ENCODE results near the gene PLEKHJ1.

Gene PLEKHJ1

DNA sequence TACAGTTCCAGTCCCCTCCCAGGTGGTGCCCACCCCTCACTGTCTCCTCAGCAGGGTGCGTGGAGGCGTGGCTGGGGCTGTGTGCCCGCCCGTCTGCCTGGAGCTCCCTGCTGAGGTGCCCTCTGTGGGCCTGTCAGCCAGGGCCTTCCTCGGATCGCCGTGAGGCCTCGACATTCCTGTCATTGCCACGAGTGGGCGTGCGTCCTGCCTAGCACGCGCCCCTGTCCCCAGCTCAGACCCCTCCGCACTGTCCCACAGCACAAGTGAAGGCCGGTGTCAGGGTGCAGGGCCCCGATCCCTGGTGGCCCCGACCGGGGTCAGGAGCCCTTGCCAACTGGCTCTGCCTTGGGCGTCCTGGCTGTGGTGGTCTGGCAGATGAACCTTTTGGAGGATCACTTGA, 40.2 kb downstream of the PLEKHJ1 start:
- DNase-seq (ENCODE audit: insufficient read length) (no peak), FAIRE-seq (no peak)
- TF ChIP-seq POLR2A (IDR thresholded peaks at IDR 0.05; ENCODE audit: low read depth, low read length), result no peak
- no peak for TF ChIP-seq TAF1 (IDR thresholded peaks at IDR 0.05; ENCODE audit: borderline replicate concordance, low read depth, low read length)
- no peak for TF ChIP-seq POLR2AphosphoS5 (IDR thresholded peaks at IDR 0.05; ENCODE audit: low read depth, low read length)

DNA sequence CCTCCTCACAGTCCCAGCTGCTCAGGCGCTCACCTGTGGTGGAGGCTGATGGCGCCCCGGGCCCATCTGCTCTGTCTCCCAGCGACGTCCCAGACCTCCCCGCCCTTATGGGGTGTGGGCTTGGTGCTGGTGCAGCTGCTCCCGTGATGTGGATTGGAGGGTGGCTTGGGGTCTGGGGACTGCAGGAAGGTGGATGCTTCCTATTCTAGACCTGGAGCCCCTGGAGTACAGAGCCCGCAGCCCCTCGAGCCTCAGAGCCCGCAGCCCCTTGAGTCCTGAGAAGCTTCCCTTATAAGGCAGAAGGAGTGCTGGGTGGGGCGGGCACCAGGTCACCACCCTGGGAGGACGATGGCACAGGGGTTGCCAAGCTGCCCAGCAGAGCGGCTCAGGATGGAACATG, 40.8 kb downstream of the PLEKHJ1 start:
- TF ChIP-seq POLR2A (IDR thresholded peaks at IDR 0.05; ENCODE audit: low read depth, low read length) (no peak), POLR2AphosphoS5 (IDR thresholded peaks at IDR 0.05; ENCODE audit: low read depth, low read length) (no peak), TAF1 (IDR thresholded peaks at IDR 0.05; ENCODE audit: borderline replicate concordance, low read depth, low read length) (no peak)
- no peak for DNase-seq (ENCODE audit: insufficient read length)
- no peak for FAIRE-seq

DNA sequence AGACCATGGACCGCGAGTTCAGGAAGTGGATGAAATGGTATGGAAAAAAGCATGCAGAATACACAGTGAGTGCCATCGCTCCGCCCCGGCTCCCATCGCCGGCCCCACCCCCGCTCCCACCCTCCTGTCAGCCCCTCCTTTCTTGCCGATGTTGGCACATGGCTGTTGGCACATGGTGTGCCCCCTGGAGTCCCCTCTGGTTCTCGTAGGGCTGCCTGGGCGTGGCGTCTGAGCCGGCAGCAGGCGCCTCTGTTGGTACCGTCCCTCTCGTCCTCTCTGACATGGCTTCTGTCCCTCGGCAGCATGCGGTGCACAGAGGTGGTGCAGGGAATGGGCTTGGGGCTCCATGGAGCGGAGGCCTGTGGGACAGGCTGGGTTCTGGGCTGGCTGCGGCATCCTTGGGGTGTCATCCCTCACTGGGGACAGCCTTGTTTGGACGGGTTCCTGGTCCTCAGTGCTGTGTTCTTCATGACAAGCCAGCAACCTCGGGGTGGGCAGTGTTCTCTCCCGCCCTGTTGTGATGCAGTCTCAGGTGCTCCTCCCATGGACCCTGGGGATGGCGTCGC, 41.5 kb downstream of the PLEKHJ1 start:
- DNase-seq (ENCODE audit: insufficient read length) (no peak), FAIRE-seq (no peak)
- TF ChIP-seq POLR2A (IDR thresholded peaks at IDR 0.05; ENCODE audit: low read depth, low read length) (no peak), TAF1 (IDR thresholded peaks at IDR 0.05; ENCODE audit: borderline replicate concordance, low read depth, low read length) (no peak), POLR2AphosphoS5 (IDR thresholded peaks at IDR 0.05; ENCODE audit: low read depth, low read length) (no peak)

DNA sequence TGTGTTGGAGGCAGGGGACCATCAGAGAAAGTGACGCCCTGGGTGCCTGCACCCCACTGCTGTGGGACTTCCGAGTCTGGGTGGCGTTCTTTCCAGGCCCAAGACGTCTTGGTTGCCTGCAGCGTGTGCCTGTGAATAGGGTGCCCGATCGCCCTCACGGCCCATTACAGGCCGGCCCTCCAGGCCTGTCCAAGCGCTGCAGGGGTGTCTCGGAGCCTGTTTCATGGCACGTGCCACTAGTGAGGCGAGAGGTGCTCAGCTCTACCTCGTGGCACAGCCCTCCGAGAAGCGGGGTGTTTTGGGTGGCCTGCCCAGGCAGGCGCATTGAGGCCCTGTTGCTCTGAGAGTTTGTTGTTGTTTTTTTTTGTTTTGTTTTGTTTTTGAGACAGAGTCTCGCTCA, 42.3 kb downstream of the PLEKHJ1 start:
- TF ChIP-seq TAF1 (IDR thresholded peaks at IDR 0.05; ENCODE audit: borderline replicate concordance, low read depth, low read length) (no peak), POLR2A (IDR thresholded peaks at IDR 0.05; ENCODE audit: low read depth, low read length) (no peak)
- DNase-seq (ENCODE audit: insufficient read length), result no peak
- FAIRE-seq, result no peak

DNA sequence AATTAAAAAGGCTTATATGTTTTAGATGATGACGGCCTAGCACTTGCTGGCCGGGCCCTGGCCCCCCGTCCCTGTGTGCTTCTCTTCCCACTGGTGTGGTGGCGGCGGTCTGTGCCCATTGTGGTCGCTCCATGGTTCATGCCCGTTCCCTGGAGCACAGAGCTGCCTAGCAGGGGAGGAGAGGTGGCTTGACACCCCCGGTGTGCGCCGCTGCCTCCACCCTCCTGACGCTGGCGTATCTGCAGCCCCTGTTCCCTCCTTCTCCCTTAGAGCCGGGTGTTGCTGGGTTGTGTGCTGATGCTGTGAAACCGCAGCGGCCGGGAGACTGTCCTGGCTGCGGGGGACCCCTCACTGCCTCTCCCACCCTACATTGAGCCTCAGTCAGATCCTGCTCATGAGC, 43.3 kb downstream of the PLEKHJ1 start:
- no peak for TF ChIP-seq TAF1 (IDR thresholded peaks at IDR 0.05; ENCODE audit: borderline replicate concordance, low read depth, low read length)
- no peak for TF ChIP-seq POLR2A (IDR thresholded peaks at IDR 0.05; ENCODE audit: low read depth, low read length)
- TF ChIP-seq POLR2AphosphoS5 (IDR thresholded peaks at IDR 0.05; ENCODE audit: low read depth, low read length), result no peak
- no peak for FAIRE-seq
- no peak for DNase-seq (ENCODE audit: insufficient read length)

DNA sequence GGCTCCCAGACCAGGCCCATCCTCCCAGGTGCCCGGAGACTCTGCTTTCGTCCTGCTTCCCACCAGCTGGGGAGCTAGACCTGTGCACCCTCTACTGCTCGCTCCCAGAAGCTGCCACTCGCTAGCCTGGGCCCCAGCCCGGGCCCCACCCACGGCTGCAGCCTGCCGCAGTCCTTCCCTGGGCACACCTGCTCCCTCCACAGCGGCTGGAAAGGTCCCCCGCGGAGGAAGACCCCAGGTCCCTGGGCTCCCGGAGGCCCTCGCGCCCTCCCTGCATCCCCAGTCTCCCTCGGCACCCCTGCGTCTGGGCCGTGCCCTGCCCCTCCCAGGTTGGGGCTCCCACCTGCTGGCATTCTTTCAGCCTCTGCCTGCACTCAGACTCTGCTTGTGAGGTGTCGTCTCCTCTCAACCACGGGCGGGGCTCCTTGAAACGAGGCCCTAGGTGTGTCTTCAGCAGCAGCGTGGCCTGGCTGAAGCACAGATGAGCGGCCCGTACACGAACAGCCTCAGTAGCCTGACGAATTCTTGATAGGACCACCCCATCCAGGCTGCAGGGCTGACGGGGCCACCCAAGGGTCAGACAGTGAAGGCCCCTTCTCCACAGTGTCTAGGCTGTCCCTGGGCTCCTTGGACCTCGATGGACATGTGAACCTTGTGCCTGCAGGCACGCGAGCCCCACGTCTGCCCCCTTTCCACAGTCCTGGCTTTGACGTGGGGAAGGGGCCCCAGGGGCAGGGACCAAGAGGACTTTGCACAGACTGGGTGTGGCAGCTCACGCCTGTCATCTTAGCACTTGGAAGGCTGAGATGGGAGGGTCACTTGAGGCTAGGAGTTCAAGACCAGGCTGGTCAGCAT, 44.4 kb downstream of the PLEKHJ1 start:
- no peak for TF ChIP-seq POLR2A (IDR thresholded peaks at IDR 0.05; ENCODE audit: low read depth, low read length)
- TF ChIP-seq TAF1 (IDR thresholded peaks at IDR 0.05; ENCODE audit: borderline replicate concordance, low read depth, low read length), result no peak
- no peak for TF ChIP-seq POLR2AphosphoS5 (IDR thresholded peaks at IDR 0.05; ENCODE audit: low read depth, low read length)
- DNase-seq (ENCODE audit: insufficient read length) (no peak), FAIRE-seq (no peak)

DNA sequence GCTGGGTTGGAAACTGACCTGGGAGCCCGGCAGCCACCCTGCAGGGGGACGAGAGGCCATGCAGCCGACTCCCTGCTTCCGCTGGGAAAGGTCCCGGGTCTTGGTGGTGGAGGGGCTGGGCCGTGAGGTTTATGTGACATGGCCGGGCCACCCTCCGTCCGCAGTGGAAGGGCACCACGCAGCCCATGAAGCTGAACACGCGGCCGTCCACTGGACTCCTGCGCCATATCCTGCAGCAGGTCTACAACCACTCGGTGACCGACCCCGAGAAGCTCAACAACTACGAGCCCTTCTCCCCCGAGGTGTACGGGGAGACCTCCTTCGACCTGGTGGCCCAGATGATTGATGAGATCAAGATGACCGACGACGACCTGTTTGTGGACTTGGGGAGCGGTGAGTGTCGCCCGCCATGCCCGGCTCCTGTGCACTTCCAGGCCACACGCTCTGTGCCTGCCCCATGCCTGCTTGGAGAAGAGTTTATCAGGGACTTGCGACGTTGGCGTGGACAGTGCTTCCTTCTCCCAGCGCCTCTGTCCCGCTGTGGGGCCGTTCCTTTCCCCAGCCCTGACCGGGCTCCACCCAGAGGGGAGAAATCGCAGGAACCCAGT, 45.2 kb downstream of the PLEKHJ1 start:
- FAIRE-seq, result no peak
- DNase-seq (ENCODE audit: insufficient read length), result no peak

DNA sequence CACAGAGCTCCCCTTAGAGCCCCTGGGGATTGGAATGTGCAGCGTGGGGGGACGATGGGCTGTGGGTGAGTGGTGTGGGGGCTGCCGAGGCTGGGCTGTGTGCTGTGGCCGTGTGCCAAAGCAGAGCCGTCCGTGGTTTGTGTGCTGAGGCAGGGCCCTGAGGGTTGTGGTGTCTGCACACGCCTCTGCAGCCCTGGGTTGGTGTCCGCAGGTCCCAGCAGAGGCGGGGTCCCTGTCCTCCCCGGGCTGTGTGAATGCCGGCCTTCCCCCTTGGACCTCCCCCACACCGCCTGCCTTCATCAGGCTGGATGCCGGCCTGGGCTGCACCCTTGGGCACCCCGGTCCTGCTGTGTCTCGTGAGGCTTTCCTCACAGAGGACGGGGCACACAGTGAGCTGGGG, 46.2 kb downstream of the PLEKHJ1 start:
- FAIRE-seq, result no peak
- TF ChIP-seq POLR2A (IDR thresholded peaks at IDR 0.05; ENCODE audit: low read depth, low read length) (no peak), TAF1 (IDR thresholded peaks at IDR 0.05; ENCODE audit: borderline replicate concordance, low read depth, low read length) (no peak), POLR2AphosphoS5 (IDR thresholded peaks at IDR 0.05; ENCODE audit: low read depth, low read length) (no peak)
- DNase-seq (ENCODE audit: insufficient read length), result no peak

More for the DNA sequence above, 45.2 kb downstream of the PLEKHJ1 start:
- TF ChIP-seq TAF1 (IDR thresholded peaks at IDR 0.05; ENCODE audit: borderline replicate concordance, low read depth, low read length) (no peak), POLR2AphosphoS5 (IDR thresholded peaks at IDR 0.05; ENCODE audit: low read depth, low read length) (no peak), POLR2A (IDR thresholded peaks at IDR 0.05; ENCODE audit: low read depth, low read length) (no peak)

DNA sequence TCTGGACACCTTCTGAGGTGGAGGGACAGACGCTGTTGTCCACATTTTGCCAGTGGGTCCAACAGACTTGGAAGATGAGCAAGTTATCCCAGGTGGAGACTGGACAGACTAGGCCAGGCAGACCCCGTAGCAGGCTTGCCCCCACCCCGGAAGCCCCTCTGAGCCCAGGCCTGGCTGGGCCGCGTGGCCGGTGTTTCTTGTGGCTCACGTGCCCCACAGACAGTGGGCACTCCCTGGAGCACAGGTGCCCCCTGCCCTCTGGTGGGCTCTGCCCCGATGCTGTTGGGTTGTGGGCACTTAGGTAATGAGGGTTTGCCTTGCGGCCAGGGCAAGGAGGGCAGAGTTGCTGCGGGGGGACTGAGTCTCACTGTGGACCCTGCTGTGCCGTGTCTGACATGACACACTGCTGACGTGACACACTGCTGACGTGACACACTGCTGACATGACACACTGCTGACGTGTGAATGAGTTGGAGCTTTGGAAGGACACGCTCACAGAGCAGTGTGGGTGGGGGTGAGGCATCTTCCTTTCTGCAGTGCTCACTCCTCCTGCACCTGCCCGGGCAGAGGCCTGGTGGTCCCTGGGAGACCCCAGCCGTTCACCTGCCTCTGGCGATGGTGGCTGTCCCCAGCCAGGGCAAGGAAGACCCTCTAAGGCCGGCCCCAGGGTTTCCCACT, 47.3 kb downstream of the PLEKHJ1 start:
- DNase-seq (ENCODE audit: insufficient read length), result no peak
- no peak for TF ChIP-seq POLR2A (IDR thresholded peaks at IDR 0.05; ENCODE audit: low read depth, low read length)
- no peak for TF ChIP-seq POLR2AphosphoS5 (IDR thresholded peaks at IDR 0.05; ENCODE audit: low read depth, low read length)
- TF ChIP-seq TAF1 (IDR thresholded peaks at IDR 0.05; ENCODE audit: borderline replicate concordance, low read depth, low read length), result no peak
- FAIRE-seq, result no peak

DNA sequence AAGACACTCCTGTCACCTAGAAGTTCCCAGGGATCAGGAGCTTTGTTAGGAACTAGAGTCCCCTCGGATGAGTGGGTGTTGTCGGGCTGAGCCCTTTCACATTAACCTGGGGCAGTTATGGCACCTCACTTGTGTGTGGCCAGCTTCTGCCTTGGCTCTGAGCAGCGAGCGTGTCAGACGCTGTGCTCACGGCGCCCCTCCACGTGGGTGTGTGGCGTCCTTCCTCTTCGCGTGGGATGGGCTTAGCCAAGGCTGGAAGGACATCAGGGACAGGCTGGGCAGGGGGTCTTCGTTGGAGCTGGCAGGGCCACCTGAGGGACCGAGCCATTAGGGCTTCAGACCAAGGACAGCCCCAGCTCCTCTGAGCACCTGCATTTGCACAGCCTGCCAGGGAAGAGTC, 49.0 kb downstream of the PLEKHJ1 start:
- DNase-seq (ENCODE audit: insufficient read length) (no peak), FAIRE-seq (no peak)
- TF ChIP-seq TAF1 (IDR thresholded peaks at IDR 0.05; ENCODE audit: borderline replicate concordance, low read depth, low read length), result no peak

DNA sequence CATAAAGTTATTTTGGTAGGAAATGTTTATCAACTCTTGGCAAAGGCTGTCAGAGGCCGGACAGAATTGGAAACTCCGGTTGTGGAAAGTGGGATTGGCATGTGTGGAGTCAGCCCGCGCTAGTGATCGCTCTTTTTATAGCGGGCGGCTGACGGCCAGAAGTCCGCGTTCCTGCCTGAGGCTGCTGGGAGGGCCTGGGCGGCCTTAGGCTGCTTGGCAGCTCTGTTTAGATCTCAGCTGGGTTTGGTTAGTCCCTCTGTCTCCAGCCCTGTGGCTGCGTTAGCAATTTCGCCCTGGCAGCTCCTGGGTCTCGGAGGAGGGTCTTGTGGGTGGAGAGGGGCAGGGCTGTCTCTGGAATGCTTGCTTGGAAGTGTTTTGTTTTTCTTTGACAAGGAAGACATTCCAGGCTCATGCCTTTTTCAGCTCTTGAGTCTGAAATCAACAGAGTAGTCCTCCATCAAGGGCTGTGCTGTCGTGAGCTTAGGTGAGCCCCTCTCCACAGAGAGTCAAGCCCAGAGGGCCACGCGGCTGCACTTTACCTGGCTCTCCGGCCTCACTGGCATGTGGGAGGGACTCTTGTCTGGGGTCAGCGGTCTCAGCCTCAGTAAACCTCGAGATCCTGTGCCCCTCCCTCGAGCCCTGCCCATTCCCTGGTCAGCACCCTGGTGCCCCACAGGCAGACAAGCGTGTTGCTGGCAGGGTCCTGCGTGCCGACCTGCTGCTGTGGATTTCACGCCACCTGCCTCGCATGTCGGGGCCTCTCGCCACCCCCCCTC, 49.9 kb downstream of the PLEKHJ1 start:
- no peak for TF ChIP-seq POLR2A (IDR thresholded peaks at IDR 0.05; ENCODE audit: low read depth, low read length)
- no peak for TF ChIP-seq TAF1 (IDR thresholded peaks at IDR 0.05; ENCODE audit: borderline replicate concordance, low read depth, low read length)
- no peak for TF ChIP-seq POLR2AphosphoS5 (IDR thresholded peaks at IDR 0.05; ENCODE audit: low read depth, low read length)
- FAIRE-seq (no peak), DNase-seq (ENCODE audit: insufficient read length) (no peak)
